Neural progenitor cell (in vitro differentiated cells): ENCODE data around the gene EMILIN3.
A peak's percentile ranks its signal among the peaks of the same experiment; 100 is the strongest.

Source experiments
- CTCF ChIP-seq: fragments of 200-600 bp; sonication (generic); IDR thresholded peaks from 2 replicates; pipeline ENCODE4 v1.5.1; 2017; ENCODE audit warnings: antibody characterized with exemption, mild to moderate bottlenecking
- EZH2phosphoT487 ChIP-seq: fragments of 200-600 bp; sonication (generic); IDR thresholded peaks from 2 replicates; pipeline ENCODE4 v1.6.1; 2017; ENCODE audit warnings: antibody characterized with exemption

- no peak for TF ChIP-seq EZH2phosphoT487
- TF ChIP-seq CTCF, result peak; percentile 18
Measured at GRCh38 chr20:41380551-41381193, 14.1 kb upstream of the EMILIN3 start.
